GM12801 (cell line): Measurements from ENCODE around the gene TAS2R14.

Experiments
- TF ChIP-seq, protein P1 (sequence below): IDR thresholded peaks from one replicate; pipeline ENCODE4 v1.5.1; 2011; ENCODE audit warnings: control low read depth; ENCODE audit not compliant: insufficient read length; ENCODE audit errors: extremely low read depth

The TAS2R14 gene

GRCh38 chr12:10939163-10939562, at the start of gene TAS2R14:
TSS of gene TAS2R14 (minus strand) at chr12:10939263. CDS start at chr12:10939207, 56 bp downstream.
- TF ChIP-seq, protein P1, sequence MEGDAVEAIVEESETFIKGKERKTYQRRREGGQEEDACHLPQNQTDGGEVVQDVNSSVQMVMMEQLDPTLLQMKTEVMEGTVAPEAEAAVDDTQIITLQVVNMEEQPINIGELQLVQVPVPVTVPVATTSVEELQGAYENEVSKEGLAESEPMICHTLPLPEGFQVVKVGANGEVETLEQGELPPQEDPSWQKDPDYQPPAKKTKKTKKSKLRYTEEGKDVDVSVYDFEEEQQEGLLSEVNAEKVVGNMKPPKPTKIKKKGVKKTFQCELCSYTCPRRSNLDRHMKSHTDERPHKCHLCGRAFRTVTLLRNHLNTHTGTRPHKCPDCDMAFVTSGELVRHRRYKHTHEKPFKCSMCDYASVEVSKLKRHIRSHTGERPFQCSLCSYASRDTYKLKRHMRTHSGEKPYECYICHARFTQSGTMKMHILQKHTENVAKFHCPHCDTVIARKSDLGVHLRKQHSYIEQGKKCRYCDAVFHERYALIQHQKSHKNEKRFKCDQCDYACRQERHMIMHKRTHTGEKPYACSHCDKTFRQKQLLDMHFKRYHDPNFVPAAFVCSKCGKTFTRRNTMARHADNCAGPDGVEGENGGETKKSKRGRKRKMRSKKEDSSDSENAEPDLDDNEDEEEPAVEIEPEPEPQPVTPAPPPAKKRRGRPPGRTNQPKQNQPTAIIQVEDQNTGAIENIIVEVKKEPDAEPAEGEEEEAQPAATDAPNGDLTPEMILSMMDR = no peak

- TF ChIP-seq, protein P1 = no peak
These were observed 47.7 kb upstream of the TAS2R14 start, which contains the start of gene TAS2R50 for GRCh38 chr12:10986812-10987211. TSS of gene TAS2R50 (minus strand) at chr12:10986912. CDS start at chr12:10986860, 52 bp downstream.

GRCh38 chr12:10982244-10982643, 43.2 kb upstream of the TAS2R14 start:
- TF ChIP-seq, protein P1 = no peak

GRCh38 chr12:10974965-10975364, 35.9 kb upstream of the TAS2R14 start:
- TF ChIP-seq, protein P1 = no peak

DNA sequence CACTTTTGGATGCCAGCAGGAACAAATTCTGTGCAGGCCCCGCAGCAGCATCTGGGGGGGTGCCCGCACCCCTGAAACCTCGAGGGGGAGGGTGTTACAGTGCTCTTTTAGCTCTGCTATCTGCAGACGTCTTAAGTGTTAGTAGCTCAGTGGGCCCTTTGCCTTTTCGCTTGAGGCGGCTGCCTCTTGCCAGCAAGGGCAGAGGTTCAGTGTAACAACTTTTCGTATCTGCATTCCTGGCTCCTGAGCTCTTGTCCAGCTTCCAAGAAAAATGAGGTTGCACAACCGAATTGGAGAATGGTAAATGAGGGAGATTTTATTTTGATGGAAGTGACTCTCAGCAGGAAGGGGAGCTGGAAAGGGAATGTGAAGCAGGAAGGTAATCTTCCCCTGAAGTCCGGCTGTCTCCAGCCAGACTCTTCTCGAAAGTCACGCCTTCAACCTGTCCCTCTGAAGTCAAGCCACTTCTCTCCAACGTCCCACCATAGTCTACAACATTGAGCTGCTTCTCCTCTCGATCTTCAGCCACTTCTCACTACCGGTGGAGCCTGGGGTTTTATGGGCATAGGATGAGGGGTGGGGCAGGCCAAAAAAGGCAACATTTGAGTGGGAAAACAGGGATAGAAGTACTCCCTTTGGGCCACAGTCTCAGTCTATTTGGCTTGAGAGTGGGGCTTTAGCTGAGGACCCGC, 29.8 kb upstream of the TAS2R14 start:
- TF ChIP-seq, protein P1 = no peak

DNA sequence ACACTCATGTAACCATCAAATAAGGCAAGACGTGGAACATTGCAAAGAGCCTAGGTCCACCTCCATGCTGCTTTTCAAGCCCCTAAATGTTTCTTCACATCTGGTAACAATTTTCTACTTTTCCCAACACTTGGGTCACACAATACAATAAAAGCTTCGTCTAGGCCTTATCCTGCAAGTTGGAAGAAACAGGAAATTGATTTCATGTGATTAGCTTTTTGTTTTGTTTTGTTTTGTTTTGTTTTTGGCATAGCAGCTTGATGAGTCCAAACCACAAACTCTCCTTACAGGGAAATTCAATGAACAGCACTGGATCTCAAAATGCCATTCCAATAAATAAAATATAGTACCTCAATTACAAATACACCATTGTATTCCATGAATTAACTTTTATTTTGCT, 28.3 kb upstream of the TAS2R14 start:
- TF ChIP-seq, protein P1 = no peak

DNA sequence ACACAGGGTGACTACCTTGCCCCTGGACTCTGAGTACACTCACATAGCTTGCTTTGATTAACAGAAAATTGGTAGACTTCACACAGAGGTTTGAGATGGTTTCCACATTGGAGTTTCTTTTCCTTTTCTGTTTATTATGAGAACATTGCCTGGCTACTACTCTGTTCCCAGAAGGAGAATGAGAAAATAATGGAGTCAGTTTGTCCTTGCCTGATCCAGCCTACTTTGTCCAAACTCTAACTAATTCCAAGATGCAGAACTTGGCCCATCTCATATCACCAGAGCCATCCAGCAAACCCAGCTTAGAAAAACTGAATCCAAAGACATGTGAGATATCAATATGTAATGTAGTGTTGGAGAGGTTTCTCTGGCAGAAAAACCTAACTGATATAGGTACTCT, 27.3 kb upstream of the TAS2R14 start:
- TF ChIP-seq, protein P1 = no peak
